HG03135 (cell line): ENCODE results near the gene MRPL19.
A peak's percentile ranks its signal among the peaks of the same experiment; 100 is the strongest.
"Not testable (repeated sequence)": the region's sequence is repeated elsewhere in the genome, so short reads cannot be mapped to it uniquely, and the experiment has no call there.

Source experiments
- ATAC-seq: cut with Tn5 transposase; IDR thresholded peaks from one replicate; pipeline ENCODE4 v1.9.1; 2021; ENCODE audit warnings: mild to moderate bottlenecking, moderate library complexity; ENCODE audit not compliant: unreplicated experiment

The MRPL19 gene

DNA sequence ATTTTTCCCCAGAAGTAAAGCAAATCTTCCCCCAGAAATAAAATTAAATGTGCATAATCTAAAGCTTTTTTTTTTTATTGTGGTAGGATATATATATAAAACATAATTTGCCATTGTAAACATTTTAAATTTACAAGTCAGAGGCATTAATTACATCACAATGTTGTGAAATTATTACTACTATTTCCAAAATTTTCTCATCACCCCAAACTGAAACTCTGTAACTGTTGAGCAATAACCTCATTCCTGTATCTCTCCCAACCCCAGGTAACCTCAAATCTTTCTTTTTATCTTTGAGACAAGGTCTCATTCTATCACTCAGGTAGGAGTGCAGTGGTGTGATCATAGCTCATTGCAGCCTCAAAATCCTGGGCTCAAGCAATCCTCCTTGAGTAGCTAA is 11.2 kb downstream of the MRPL19 start:
- no peak for ATAC-seq

GRCh38 chr2:75666911-75667310 is 20.3 kb downstream of the MRPL19 start:
- ATAC-seq, result no peak

DNA sequence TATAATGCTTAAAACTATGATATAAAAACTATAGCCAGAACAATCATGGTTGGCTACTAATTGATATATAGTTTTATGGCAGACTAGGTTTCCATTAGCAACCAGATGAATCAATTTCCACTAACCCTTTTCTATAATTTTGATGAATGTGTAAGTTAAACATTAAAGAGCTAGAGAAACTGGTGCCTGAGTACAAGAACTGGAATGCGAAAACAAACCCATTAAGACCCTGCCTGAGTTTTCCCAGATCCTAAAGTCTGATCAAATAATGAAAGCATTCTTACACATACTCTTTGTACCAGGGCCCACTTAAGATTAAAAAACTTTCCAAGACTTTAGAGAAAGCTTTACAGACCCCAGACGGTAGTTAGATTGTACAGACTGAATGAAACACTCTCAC is 21.3 kb downstream of the MRPL19 start:
- ATAC-seq, result no peak

DNA sequence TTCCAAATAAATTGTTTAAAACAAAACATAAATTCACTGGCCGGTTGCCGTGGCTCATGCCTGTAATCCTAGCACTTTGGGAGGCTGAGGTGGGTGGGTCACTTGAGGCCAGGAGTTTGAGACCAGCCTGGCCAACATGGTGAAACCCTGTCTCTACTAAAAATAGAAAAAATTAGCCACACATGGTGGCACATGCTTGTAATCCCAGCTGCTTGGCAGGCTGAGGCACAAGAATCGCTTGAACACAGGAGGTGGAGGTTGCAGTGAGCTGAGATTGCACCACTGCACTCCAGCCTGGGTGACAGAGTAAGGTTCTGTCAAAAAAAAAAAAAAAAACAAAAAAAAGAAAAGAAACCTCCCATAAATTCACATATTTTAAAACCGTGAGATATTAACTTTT is 28.8 kb downstream of the MRPL19 start:
- not testable (repeated sequence) for ATAC-seq

- ATAC-seq, result no peak
These were observed 29.3 kb downstream of the MRPL19 start for GRCh38 chr2:75675908-75676307.

DNA sequence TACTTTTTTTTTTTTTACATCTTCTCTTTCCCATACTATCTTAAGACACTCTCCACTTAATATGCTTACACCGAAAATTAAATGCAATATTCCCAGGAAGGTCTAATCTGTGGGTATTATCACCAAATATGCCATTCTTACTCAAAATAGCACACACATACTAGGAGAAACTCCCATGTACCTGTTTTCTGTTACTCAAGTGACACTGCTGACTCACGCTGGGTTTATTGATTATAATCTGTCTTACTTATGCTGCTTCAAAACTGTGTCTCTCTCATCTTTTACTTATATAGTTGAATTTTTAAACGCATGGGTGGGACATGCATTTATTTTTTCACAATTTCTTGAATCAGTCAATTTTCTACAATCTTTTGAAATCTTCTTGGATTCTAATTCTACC is 29.9 kb downstream of the MRPL19 start:
- ATAC-seq, result no peak

GRCh38 chr2:75679556-75679955 is 33.0 kb downstream of the MRPL19 start:
- ATAC-seq, result no peak

DNA sequence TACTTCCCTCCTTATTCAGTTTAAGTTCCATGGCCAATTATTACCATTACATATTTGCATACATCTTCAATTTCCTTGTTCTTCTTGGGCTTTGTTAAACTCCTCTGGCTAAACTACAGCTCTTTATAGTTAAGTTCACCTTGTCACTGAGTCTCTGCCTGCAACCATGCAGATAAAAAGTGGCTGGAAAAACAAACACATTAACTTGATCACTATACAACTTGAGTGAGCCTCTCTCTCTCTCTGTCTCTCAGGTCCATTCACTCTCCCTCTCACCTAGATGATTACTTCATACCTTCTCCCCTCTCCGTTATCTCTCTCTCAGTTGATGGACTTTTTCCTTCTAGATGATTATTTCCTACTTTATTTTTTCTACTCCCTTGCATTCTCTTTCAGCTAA is 33.8 kb downstream of the MRPL19 start:
- no peak for ATAC-seq

GRCh38 chr2:75683430-75683829 is 36.8 kb downstream of the MRPL19 start:
- not testable (repeated sequence) for ATAC-seq

DNA sequence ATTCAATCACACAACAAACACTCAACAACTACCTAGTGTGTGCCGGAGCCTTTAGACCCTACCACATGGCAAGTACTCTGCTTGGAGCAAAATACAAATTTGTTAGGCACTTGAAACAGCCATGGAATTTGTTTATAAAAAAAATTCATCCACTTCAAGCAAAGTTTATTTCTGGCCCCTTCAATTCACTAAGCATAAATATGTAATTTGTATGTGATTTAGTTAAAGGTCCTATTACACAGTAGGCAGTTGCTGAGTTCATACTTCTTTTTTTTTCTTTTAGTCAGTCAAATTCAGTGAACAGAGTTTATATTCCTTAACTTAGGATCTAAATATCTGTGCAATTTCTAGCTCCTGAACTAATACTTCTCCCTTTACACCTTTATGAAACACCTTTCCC is 41.6 kb downstream of the MRPL19 start:
- ATAC-seq, result no peak

DNA sequence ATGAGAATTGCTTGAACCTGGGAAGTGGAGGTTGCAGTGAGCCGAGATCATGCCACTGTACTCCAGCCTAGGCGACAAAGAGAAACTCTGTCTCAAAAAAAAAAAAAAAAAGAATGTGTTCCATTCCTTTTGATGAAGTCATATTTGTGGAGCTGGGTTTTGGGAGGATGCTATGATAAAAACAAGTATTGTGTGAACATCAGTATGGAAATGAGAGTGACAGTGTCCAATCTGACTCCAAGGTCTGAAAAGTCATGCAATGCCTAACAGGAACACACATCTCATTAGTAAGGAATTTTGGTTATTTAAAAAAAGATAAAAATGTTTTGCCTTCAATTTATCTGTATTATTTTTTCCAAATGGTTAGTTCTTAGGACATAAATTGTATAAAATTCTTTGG is 52.3 kb downstream of the MRPL19 start:
- no peak for ATAC-seq

DNA sequence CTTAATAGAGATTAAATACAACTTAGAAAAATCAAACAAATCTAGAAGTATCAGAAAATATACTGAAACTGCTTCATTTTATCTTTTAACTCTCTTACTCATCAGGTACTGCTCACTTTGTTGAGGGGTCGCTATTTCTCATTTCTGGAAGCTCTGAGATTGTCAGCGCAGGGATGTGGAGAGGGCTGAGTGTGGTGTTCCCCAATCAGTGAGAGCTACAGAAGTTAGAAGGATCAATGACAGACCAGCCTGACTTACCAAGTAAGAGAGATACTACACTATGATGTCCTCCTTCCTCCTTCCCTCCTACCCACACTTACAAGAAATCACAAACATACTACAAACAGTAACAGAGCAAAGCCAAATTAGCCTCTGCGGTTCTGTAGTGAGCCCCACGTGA is 56.0 kb downstream of the MRPL19 start:
- ATAC-seq, result no peak

DNA sequence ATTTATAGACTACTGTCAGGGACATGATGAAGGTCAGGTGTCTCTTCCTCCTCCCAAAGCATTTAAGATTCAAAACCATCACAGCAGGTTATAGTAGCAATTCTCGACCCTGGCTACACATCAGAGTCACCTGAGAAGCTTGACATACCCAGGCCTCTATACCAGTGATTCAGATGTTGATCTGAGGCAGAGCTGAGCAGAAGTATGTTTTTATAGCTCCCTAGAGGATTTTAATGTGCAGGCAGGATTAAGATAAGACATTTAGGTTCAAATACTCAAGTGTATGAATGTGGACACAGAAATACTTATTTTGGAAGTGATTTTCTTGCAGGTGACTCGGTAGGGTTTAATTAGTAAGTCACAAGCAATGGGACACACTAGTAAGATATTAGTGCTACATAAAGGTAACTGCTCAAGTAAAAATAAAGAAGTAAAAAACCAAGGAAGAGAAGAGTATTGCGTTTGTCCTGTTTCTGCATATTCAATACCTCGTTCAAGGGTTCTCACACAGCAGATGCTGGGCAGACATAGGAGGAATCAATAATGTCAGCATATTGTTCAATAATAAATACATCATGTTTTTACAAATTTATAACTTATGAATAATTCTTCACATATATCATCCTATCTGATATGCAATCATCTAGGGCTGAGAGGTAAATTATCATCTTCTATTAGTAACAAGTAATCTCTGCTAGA is 57.2 kb downstream of the MRPL19 start:
- no peak for ATAC-seq

GRCh38 chr2:75705921-75706320 is 59.3 kb downstream of the MRPL19 start:
- ATAC-seq, result no peak

DNA sequence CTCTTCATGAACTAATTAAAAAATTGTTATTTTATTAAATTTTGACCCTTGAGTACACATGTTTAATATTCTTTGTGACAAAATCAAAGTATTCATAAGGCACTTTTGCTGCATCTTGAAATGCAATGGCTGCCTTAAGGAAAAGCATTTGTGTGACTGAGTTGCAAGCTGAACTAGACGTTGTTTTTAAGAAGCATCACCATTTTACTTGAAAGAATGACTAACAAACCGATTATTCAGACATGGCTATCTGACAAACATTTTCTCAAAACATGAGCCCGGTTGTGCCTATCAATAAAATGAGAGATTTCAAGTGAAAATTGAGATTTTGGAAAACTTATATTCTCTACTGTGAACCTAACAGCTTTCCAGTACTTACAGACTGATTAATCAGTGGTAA is 61.3 kb downstream of the MRPL19 start:
- no peak for ATAC-seq

- no peak for ATAC-seq
These were observed 62.7 kb downstream of the MRPL19 start for GRCh38 chr2:75709297-75709696.

- no peak for ATAC-seq
These were observed 63.6 kb downstream of the MRPL19 start for GRCh38 chr2:75710220-75710576.

- peak; percentile 95 for ATAC-seq
These were observed 64.1 kb downstream of the MRPL19 start, which contains the start of gene GCFC2 for GRCh38 chr2:75710577-75711253. Gene GCFC2 (minus strand): TSS chr2:75710915. CDS start chr2:75710855, 60 bp downstream.

- not testable (repeated sequence) for ATAC-seq
These were observed 65.0 kb downstream of the MRPL19 start for GRCh38 chr2:75711590-75711989.

GRCh38 chr2:75716406-75716805 is 69.8 kb downstream of the MRPL19 start:
- no peak for ATAC-seq

DNA sequence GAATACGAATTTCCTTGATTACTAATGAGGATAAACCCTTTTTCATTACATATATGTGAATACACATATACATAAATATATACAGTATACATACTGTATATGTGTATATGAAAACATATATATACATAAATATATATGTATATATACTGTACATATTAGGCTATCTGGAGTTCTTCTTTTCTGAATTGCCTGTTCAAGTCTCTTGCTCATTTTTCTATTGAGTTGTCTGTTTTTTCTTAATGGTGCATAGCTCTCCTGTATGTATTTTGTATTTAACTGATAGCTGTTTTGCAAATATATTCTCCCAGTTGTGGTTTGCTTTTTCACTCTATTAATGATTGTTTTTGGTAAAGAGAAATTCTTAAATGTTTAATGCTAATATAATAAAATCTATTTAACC is 73.0 kb downstream of the MRPL19 start:
- no peak for ATAC-seq

GRCh38 chr2:75720525-75720924 is 73.9 kb downstream of the MRPL19 start:
- no peak for ATAC-seq

GRCh38 chr2:75722687-75723086 is 76.1 kb downstream of the MRPL19 start:
- ATAC-seq, result no peak
